Activated naive CD4-positive, alpha-beta T cell (primary cell): ENCODE results near the gene PRKCD.

Experiments used
- DNase-seq, 4 experiments: peaks; one replicate each; lab custom pipeline; 2025; lab: John Stamatoyannopoulos, UW

The PRKCD gene

GRCh38 chr3:53170325-53171063, 9.5 kb downstream of the PRKCD start:
- no peak for DNase-seq

- DNase-seq: no peak
Observed at GRCh38 chr3:53171064-53171418, 10.0 kb downstream of the PRKCD start.

- no peak for DNase-seq
Observed at GRCh38 chr3:53171827-53172505, 11.0 kb downstream of the PRKCD start.

DNA sequence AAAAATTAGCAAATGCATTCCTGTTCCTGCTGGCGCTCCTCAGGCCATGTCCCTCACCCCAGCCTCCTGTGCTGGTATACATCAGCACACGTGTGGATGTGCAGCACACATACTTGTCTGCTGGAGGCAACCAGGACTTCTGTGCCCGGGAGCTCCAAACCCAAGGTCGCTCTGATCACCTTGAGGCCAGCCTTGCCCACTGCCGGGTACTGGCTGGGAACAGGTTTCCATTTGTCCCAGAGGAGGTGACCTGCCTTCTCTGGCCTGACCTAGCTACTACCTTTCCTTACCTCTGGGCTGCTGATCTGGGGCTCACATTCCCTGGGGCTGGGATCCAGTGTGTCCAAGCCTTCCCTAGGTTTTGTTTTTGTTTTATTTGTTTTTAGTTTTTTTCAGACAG, 12.1 kb downstream of the PRKCD start:
- no peak for DNase-seq

DNA sequence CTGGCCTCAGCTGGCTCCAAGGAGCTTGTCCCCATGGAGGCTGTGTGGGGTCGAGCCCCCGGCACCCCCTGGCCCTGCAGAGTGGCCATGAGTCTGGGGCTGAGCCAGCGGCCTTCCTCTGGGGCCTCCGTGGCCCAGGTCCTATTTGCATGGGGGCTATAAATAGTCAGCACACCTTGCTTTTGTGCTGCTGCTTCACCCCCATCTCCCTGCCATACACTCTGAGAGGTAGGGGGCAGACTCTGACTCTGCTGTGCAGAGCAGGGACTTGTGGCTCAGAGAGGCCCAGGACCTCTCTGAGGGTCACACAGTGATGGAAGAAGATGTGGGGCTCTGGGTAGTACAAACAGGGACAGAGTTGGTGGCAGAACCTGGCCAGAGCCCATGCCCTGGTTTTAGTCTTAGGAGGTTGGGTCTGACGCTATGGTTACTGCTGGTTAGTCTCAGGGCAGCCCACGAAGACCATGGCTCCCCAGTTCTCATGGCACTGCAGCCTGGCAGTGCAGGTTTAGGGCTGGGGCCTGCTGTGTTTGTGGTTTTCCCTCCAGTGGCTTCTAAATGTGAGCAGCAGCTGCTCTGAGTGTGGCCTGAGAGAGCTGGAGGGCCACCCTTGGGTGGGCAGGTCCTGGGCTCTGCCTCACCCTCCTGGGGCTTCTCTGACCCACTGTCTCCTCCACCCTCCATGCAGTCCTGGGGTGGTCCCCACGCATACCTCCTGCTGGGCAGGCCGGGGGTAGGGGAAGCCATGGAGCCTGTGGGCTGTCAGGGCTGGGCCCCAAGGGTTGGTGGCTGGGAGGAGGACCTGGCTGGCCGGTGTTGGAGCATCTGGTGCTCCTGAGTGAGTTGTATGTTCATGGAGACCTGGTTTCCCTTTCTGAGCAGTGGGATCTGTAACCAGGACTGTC, 13.6 kb downstream of the PRKCD start:
- no peak for DNase-seq

DNA sequence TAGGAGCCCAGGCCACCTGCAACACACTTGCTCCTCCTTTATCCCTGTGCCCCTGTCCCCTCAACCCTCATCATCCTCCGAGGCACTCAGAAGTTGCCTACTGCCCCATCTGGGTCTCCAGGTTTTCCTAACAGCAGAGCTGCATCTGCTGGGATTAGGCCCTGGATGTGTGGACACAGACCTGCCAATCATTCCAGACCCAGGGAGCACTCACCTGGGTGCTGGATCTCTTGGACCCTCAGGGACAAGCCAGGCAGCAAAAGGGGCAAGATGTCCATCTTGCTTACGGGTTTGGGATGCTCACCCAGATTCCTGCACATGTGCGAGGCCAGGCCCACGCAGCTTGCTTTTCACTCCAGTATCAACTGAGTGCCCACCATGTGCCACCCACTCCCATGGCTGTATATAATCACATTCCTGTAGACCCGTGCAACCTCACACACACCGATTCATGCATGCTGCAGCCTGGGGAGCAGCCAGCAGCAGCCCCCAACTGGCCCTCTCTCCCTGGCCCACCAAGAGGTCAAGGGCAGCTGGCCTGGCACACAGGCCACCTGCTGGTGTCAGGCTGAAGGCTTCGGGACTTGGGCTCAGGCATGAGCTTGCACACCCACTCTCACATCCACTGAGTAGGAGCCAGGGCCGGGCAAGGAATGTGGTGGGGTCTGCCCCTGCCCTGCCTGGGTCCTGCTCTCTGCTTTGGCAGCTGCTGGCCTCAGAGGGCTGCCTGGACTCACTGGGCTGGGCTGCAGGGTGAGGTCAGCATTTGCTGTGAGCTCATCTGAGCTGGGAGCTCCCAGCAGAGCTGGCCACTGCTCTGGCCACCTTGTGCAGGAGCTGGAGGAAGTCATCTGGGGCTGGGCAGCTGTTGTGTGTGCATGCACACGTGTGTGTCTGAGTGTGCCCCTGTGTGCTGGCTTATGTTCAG, 14.9 kb downstream of the PRKCD start:
- no peak for DNase-seq

DNA sequence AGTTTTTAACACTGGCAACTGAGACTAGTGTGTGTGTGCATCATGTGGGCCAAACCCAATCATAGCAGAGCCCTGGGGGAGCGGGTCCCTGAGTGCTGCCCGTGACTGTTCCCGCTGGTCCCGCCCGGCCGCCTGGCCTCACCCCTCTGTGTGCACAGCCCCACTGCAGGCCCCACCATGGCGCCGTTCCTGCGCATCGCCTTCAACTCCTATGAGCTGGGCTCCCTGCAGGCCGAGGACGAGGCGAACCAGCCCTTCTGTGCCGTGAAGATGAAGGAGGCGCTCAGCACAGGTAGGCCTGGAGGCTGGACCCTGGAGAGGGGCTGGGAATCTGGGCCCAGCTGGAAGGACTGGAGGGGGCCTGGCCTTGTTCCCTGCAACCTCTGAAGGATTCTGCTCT, 17.2 kb downstream of the PRKCD start:
- no peak for DNase-seq

GRCh38 chr3:53179580-53179979, 18.6 kb downstream of the PRKCD start:
- no peak for DNase-seq

GRCh38 chr3:53180305-53181023, 19.5 kb downstream of the PRKCD start:
- DNase-seq: no peak

DNA sequence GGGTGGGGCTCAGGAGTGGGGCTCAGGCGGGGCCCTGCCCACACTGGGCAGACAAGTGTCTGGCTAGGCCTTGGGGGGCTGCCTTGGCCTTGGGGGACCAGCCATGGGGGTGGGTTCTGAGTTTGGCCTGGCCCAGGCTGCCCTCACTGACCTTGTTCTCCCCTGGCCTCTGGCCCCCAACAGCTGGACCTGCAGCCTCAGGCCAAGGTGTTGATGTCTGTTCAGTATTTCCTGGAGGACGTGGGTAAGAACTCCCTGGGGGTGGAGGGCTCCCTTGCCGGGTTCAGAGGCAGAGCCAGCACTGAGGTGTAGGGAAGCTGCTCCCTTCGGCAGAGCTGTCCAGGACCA, 20.0 kb downstream of the PRKCD start:
- DNase-seq: no peak

- DNase-seq: no peak
Observed at GRCh38 chr3:53181528-53181927, 20.5 kb downstream of the PRKCD start.

- no peak for DNase-seq
Observed at GRCh38 chr3:53182764-53183355, 21.9 kb downstream of the PRKCD start.

GRCh38 chr3:53183514-53183913, 22.5 kb downstream of the PRKCD start:
- no peak for DNase-seq

DNA sequence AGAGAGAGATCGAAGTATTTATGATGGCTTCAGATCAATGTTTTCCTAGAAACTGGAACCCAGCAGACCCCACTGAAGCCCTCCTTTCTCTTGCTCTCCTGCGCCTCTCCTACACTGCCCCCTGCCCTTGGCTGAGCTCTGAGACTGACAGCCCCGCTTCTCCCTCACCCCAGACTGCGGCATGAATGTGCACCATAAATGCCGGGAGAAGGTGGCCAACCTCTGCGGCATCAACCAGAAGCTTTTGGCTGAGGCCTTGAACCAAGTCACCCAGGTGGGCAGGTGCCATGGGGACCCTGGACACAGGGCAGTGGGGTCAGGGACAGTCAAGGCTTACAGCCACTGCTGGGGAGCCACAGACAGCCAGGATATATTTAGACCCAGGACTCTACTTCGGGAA, 23.7 kb downstream of the PRKCD start:
- no peak for DNase-seq

- DNase-seq: no peak
Observed at GRCh38 chr3:53185761-53186465, 24.9 kb downstream of the PRKCD start.

GRCh38 chr3:53186726-53187125, 25.7 kb downstream of the PRKCD start:
- DNase-seq: no peak

DNA sequence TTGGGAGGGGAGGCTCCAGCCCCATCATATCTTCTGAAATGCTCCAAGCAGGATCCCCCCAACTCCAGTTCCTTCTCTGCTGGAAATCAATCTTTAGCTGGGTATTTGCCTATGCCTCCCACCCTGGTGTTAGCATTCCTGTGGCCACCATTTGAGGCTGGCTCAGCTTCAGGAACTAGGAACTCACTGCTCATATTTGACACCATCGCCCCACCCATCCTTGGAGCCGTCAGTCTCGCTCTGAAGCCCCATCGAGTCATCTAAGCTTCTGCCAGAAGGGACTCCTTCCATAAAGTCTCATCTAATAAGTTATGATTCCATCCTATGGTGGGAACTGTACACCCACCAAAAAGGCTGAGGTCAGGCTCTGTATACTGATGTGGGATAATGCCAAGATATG, 26.4 kb downstream of the PRKCD start:
- DNase-seq: no peak

DNA sequence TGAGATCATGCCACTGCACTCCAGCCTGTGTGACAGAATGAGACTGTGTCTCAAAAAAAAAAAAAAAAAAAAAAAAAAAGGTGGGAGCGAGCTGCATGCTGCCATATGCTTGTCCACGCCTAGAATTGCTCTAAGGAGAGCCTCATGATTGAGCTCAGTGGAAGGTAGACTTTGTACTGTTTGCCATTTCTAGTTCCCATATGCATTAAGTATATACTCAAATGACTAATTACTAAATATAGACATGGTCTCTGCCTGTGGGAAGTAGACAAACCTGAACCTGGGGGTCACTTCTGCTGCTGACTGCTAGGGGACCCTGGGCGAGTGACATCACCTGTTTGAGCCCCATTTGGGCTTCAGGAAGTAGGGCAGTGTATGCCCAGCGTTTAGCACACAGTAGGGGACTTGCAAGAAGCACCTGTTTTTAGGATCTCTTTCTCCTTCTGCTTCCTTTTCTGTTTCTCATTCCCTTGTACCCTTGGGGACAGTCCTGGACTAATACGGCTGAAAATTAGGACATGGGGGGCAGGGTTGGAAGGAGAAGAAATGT, 27.2 kb downstream of the PRKCD start:
- DNase-seq: no peak

DNA sequence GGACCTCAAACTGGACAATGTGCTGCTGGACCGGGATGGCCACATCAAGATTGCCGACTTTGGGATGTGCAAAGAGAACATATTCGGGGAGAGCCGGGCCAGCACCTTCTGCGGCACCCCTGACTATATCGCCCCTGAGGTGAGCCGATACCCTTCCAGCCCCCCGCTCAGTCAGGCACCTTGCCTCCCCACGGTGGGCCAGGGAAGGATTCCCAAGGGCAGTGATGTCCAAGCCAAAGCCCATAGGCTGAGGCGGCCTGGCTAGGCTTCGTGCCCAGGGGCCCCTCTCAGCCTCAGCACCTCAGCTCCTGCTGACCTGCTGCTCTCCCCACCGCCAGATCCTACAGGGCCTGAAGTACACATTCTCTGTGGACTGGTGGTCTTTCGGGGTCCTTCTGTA, 27.7 kb downstream of the PRKCD start:
- DNase-seq: no peak

DNA sequence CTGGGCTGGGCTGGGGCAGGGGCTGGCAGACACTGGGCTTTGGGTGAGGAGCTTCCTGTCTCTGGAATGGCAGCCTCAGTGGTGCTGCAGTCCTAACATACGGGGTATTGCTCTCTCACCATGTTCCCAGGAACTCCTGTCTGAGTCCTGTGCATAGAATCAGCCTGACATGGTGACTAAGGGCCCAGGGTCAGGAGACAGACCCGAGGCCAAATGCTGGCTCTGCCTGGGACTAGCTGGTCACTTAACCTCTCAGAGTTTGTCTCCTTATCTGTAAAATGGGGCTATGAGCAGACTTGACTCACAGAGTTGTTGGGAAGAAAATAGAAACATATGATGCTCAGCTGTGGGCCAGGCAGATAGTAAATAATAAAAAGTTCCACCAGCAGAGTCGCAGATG, 28.3 kb downstream of the PRKCD start:
- DNase-seq: no peak
